Neural progenitor cell (in vitro differentiated cells): Measurements from ENCODE around the gene TMC8. TPM values are rescaled to one million over a fixed set of nuclear protein-coding genes. Genes with fewer than 3 reads are reported as not detected.

Experiments
- DNase-seq: peaks from one replicate; pipeline ENCODE4 v3.0.0-alpha.2; 2016; ENCODE audit warnings: low spot score
- H2AFZ ChIP-seq: fragments of 200-600 bp; sonication (generic); replicated peaks from 2 replicates; pipeline ENCODE4 v1.6.1; 2016; ENCODE audit warnings: antibody characterized with exemption
- H3F3A ChIP-seq: fragments of 200-600 bp; sonication (generic); 2 replicates; pipeline ENCODE4 v1.6.1; 2016; ENCODE audit warnings: antibody characterized with exemption, low read depth
- H3K27ac ChIP-seq: fragments of 200-600 bp; sonication (generic); 2 replicates; pipeline ENCODE4 v1.5.1; 2016; ENCODE audit warnings: mild to moderate bottlenecking
- H3K27me3 ChIP-seq: fragments of 200-600 bp; sonication (generic); 2 replicates; pipeline ENCODE4 v1.6.1; 2016; ENCODE audit warnings: mild to moderate bottlenecking, moderate library complexity
- H3K36me3 ChIP-seq: fragments of 200-600 bp; sonication (generic); 2 replicates; pipeline ENCODE4 v1.5.1; 2016
- H3K4me1 ChIP-seq: fragments of 200-600 bp; sonication (generic); 2 replicates; pipeline ENCODE4 v1.6.1; 2016; ENCODE audit warnings: mixed run types
- H3K4me2 ChIP-seq: fragments of 200-600 bp; sonication (generic); 2 replicates; pipeline ENCODE4 v1.6.1; 2016
- H3K4me3 ChIP-seq: fragments of 200-600 bp; sonication (generic); 2 replicates; pipeline ENCODE4 v1.5.1; 2016
- H3K79me2 ChIP-seq: fragments of 200-600 bp; sonication (generic); 2 replicates; pipeline ENCODE4 v1.6.1; 2016; ENCODE audit warnings: low read depth
- H3K9ac ChIP-seq: fragments of 200-600 bp; sonication (generic); 2 replicates; pipeline ENCODE4 v1.6.1; 2016
- H3K9me3 ChIP-seq: fragments of 200-600 bp; sonication (generic); 2 replicates; pipeline ENCODE4 v1.5.1; 2016; ENCODE audit warnings: low read depth
- H4K20me1 ChIP-seq: fragments of 200-600 bp; sonication (generic); 2 replicates; pipeline ENCODE4 v1.6.1; 2016; ENCODE audit warnings: low read depth
- H3K27ac Mint-ChIP-seq: 3 replicates; pipeline ENCODE4 v1.8.0; 2021; ENCODE audit warnings: mixed read lengths
- H3K27me3 Mint-ChIP-seq: 2 replicates; pipeline ENCODE4 v1.8.0; 2022; ENCODE audit warnings: low read depth, mild to moderate bottlenecking, inconsistent platforms, moderate library complexity, mixed read lengths; ENCODE audit not compliant: insufficient read depth
- H3K36me3 Mint-ChIP-seq: 3 replicates; pipeline ENCODE4 v1.8.0; 2021; ENCODE audit warnings: mixed read lengths
- H3K4me1 Mint-ChIP-seq: 3 replicates; pipeline ENCODE4 v1.8.0; 2021; ENCODE audit warnings: mixed read lengths
- H3K4me3 Mint-ChIP-seq: 3 replicates; pipeline ENCODE4 v1.8.0; 2021; ENCODE audit warnings: mild to moderate bottlenecking, moderate library complexity, mixed read lengths
- H3K9me3 Mint-ChIP-seq: 3 replicates; pipeline ENCODE4 v1.8.0; 2020; ENCODE audit warnings: mixed read lengths
- EZH2 ChIP-seq: fragments of 200-600 bp; sonication (generic); IDR thresholded peaks from 2 replicates; pipeline ENCODE4 v1.6.1; 2017; ENCODE audit warnings: antibody characterized with exemption, mild to moderate bottlenecking, moderate library complexity
- EZH2phosphoT487 ChIP-seq: fragments of 200-600 bp; sonication (generic); IDR thresholded peaks from 2 replicates; pipeline ENCODE4 v1.6.1; 2017; ENCODE audit warnings: antibody characterized with exemption
- total RNA-seq: library from RNA; depleted of rRNA; stranded (reverse); fragments of >200 nt; gene quantifications from 2 replicates; pipeline ENCODE4 v1.2.3, GENCODE V29; 2015; ENCODE audit warnings: low replicate concordance
- TF ChIP-seq, protein P1 (sequence below): fragments of 200-600 bp; sonication (generic); IDR thresholded peaks from 2 replicates; pipeline ENCODE4 v1.5.1; 2017; ENCODE audit warnings: antibody characterized with exemption, mild to moderate bottlenecking

The TMC8 gene
- total RNA-seq, 1 donor from 2014 or later, result not detected

DNA sequence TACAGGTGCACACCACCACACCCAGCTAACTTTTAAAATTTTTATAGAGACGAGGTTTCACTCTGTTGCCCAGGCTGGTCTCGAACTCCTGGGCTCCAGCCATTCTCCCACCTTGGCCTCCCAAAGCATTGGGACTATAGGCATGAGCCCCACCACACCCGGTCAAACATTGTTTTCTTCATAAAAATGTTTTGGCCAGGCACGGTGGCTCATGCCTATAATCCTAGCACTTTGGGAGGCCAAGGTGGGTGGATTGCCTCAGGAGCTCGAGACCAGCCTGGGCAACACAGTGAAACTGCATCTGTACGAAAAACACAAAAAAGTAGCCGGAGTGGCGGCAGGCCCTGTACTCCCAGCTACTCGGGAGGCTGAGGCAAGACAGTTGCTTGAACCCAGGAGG, 14.2 kb upstream of the TMC8 start:
- Mint-ChIP-seq H3K4me3 (no peak overlapping the region), H3K4me1 (no peaks in the 10 kb centered on the region), H3K9me3 (no peaks in the 10 kb centered on the region), H3K27me3 (peaks cover 3% of the 10 kb centered on the region), H3K36me3 (no peaks in the 10 kb centered on the region), H3K27ac (no peak overlapping the region)
- DNase-seq, result no peak
- H3K4me3 ChIP-seq, result no peak overlapping the region
- no peak overlapping the region for H3K27ac ChIP-seq
- H3K79me2 ChIP-seq, result no peaks in the 10 kb centered on the region
- H2AFZ ChIP-seq, result no peak overlapping the region
- no peaks in the 10 kb centered on the region for H4K20me1 ChIP-seq
- no peak overlapping the region for H3K4me2 ChIP-seq
- TF ChIP-seq EZH2 (no peak), EZH2phosphoT487 (no peak)
- TF ChIP-seq, protein P1, sequence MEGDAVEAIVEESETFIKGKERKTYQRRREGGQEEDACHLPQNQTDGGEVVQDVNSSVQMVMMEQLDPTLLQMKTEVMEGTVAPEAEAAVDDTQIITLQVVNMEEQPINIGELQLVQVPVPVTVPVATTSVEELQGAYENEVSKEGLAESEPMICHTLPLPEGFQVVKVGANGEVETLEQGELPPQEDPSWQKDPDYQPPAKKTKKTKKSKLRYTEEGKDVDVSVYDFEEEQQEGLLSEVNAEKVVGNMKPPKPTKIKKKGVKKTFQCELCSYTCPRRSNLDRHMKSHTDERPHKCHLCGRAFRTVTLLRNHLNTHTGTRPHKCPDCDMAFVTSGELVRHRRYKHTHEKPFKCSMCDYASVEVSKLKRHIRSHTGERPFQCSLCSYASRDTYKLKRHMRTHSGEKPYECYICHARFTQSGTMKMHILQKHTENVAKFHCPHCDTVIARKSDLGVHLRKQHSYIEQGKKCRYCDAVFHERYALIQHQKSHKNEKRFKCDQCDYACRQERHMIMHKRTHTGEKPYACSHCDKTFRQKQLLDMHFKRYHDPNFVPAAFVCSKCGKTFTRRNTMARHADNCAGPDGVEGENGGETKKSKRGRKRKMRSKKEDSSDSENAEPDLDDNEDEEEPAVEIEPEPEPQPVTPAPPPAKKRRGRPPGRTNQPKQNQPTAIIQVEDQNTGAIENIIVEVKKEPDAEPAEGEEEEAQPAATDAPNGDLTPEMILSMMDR, result no peak
- H3K27me3 ChIP-seq, result no peaks in the 10 kb centered on the region
- no peaks in the 10 kb centered on the region for H3K4me1 ChIP-seq
- no peaks in the 10 kb centered on the region for H3K9me3 ChIP-seq
- H3K9ac ChIP-seq, result no peak overlapping the region
- no peaks in the 10 kb centered on the region for H3K36me3 ChIP-seq
- no peaks in the 10 kb centered on the region for H3F3A ChIP-seq

DNA sequence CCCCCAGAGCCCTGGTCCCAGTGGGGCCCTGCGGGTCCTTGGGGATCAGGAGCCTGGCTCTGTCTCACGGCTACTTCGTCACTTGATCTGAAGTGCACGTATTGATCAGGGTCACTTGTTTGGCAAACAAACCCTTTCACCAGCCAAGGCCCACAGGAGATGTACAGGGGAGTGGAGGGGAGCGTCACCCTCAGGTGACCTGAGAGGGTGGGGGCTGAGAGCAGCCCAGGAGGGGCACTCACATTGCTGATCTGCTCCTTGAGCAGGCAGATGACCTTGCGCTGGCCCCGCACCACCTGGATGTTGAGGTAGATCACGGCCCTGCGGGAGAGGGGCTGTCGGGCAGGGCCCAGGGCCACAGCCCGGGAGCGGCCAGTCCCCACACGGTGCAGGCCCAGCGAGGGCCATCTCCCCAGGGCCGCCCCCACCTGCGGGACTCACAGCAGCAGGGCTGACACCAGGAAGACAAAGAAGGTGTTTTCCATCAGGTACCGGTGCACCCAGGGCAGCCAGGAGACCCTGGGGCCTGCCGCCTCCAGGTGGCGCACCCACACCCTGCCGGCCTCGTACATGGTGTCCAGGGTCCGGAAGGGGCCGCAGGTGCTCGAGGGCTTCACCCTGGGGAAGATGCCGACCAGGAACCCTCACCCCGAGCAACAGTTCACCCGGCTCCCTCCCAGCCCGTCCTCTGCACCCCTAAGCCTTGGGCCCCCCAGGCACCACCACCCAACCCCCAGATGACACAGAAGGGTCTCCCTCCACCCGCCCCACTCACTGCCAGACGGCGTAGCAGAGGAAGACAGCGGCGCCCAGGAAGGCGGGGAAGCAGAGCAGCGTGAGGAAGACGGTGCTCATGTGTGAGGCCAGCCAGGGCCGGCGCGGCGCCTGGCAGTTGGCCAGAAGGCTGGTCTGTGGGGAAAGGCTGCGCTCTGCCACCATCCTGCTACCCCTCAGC, 13.3 kb upstream of the TMC8 start:
- H3K4me3 ChIP-seq, result no peak overlapping the region
- H3K9me3 ChIP-seq, result no peaks in the 10 kb centered on the region
- Mint-ChIP-seq H3K9me3 (no peaks in the 10 kb centered on the region), H3K4me3 (no peak overlapping the region), H3K4me1 (no peaks in the 10 kb centered on the region), H3K27ac (no peak overlapping the region), H3K36me3 (no peaks in the 10 kb centered on the region), H3K27me3 (peaks cover 3% of the 10 kb centered on the region)
- H2AFZ ChIP-seq, result no peak overlapping the region
- TF ChIP-seq EZH2phosphoT487, result no peak
- TF ChIP-seq, protein P1, result peak; percentile 63
- no peaks in the 10 kb centered on the region for H3K36me3 ChIP-seq
- H3F3A ChIP-seq, result no peaks in the 10 kb centered on the region
- DNase-seq, result peak; percentile 50
- no peaks in the 10 kb centered on the region for H3K4me1 ChIP-seq
- H3K4me2 ChIP-seq, result no peak overlapping the region
- H3K27ac ChIP-seq, result no peak overlapping the region
- H3K79me2 ChIP-seq, result no peaks in the 10 kb centered on the region
- H3K27me3 ChIP-seq, result no peaks in the 10 kb centered on the region
- H4K20me1 ChIP-seq, result no peaks in the 10 kb centered on the region
- H3K9ac ChIP-seq, result no peak overlapping the region

GRCh38 chr17:78118801-78119241, 11.8 kb upstream of the TMC8 start:
- H3K9me3 ChIP-seq, result no peaks in the 10 kb centered on the region
- no peaks in the 10 kb centered on the region for H3K36me3 ChIP-seq
- no peak overlapping the region for H2AFZ ChIP-seq
- no peak for DNase-seq
- H3K4me3 ChIP-seq, result no peak overlapping the region
- Mint-ChIP-seq H3K4me3 (no peak overlapping the region), H3K36me3 (peaks cover 2% of the 10 kb centered on the region), H3K4me1 (no peaks in the 10 kb centered on the region), H3K9me3 (no peaks in the 10 kb centered on the region), H3K27me3 (peaks cover 3% of the 10 kb centered on the region), H3K27ac (no peak overlapping the region)
- no peak overlapping the region for H3K4me2 ChIP-seq
- no peaks in the 10 kb centered on the region for H4K20me1 ChIP-seq
- no peaks in the 10 kb centered on the region for H3F3A ChIP-seq
- H3K79me2 ChIP-seq, result no peaks in the 10 kb centered on the region
- no peaks in the 10 kb centered on the region for H3K27me3 ChIP-seq
- TF ChIP-seq, protein P1, result no peak
- TF ChIP-seq EZH2 (no peak), EZH2phosphoT487 (no peak)
- H3K9ac ChIP-seq, result no peak overlapping the region
- no peak overlapping the region for H3K27ac ChIP-seq
- no peaks in the 10 kb centered on the region for H3K4me1 ChIP-seq
